ENCODE measurements around the gene HMG20A. TPM values are rescaled to one million over a fixed set of nuclear protein-coding genes. Genes with fewer than 3 reads are reported as not detected.

The HMG20A gene
- total and polyA plus RNA-seq, 2 of the 13 experiments (the other 11 are each of a cell fraction or from before 2014, with no cell fraction given): 28.0 to 35.2 TPM

DNA sequence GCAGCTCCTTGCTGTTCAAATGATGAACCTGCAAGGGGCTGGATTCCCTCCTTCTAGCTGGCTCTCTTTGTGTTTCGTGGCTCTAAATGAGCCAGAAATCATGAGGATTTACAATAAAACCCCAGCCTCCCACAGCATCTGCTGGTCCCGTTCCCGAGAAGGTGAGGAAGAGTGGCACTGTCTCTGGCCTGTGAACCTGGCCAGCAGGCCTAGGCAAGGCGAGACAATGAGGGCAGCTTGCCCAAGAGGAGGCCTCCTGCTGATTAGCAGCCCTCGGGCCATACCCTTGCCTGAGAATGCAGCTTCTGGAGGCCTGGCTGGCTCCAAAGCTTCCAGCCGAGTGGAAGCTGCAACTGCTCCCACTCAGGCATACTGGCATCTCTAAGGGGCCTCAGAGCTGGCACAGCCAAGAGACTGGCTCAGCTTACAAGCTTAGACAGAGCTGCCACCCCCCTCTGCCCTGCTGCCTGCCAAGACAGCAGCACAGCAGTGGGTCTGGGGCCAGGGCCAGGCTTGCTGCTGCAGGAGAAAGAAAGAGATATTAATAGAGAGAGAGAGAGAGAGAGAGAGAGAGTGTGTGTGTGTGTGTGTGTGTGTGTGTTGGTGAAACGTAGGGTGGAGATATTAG, 76.5 kb downstream of the HMG20A start:
- 7% methylated on average over 5 of the region's 7 CpGs for WGBS (ENCODE audit: low lambda C conversion rate)
- no TSS peak for BruUV-seq (replicated peaks)
- no peak for DNase-seq (ENCODE audit: low spot score)
- CTCF ChIA-PET (ENCODE audit: low intra/inter-chr PET ratio, low total read pairs): interaction anchor here (1.2 to 3.3 kb wide), 5 partner anchors 46 to 473 kb away, joined by 4 to 19 read pairs (median 8); no protein-coding TSS in a partner anchor
- in situ Hi-C loops (cut with HindIII; ENCODE audit: extremely low pct_ligation_motif_present, low pct_unique_long_range_greater_than_20kb): loop anchor here (5.0 kb wide), 1 partner anchor 380 kb away; no protein-coding TSS in a partner anchor
- Histone ChIP-seq H3K27me3 (ENCODE audit: control insufficient read depth in 1 of 2, insufficient read depth in 2 of 2, low read length in 2 of 2) (no peaks in the 10 kb centered on the region), H3K36me3 (replicated peaks in 1 of 2; ENCODE audit: control insufficient read depth in 1 of 2, insufficient read depth in 2 of 2, low read length in 2 of 2) (no peaks in the 10 kb centered on the region), H3K9ac (ENCODE audit: insufficient read depth, low read depth, low read length) (peak overlapping the region; percentile 50), H2AFZ (ENCODE audit: low read length) (peak overlapping the region; percentile 71), H3K79me2 (ENCODE audit: insufficient read depth, low read length) (no peaks in the 10 kb centered on the region), H4K20me1 (ENCODE audit: insufficient read depth, low read length) (no peaks in the 10 kb centered on the region), H3K4me1 (ENCODE audit: insufficient read depth, low read length) (peaks cover 28% of the 10 kb centered on the region), H3K9me3 (ENCODE audit: low read length) (no peaks in the 10 kb centered on the region), H3K4me3 (replicated peaks in 1 of 3; ENCODE audit: insufficient read depth in 1 of 3, low read depth in 2 of 3, low read length in 3 of 3) (peak overlapping the region; percentile 24 to 61 (median 47); a peak in 4 of 6 replicates), H3K4me2 (ENCODE audit: low read depth, low read length) (peak overlapping the region; percentile 98), H3K27ac (ENCODE audit: extremely low read length, insufficient read depth, low read length) (no peak overlapping the region)
- intact Hi-C loops (cut with micrococcal nuclease; ENCODE audit: unreplicated experiment): loop anchor here (2.0 kb wide), 2 partner anchors 46 to 378 kb away; no protein-coding TSS in a partner anchor
- no peak for FAIRE-seq
- ATAC-seq: peak; percentile 68
- POLR2A ChIA-PET: interaction anchor here (0.5 to 1.1 kb wide), 2 partner anchors 10 to 185 kb away, joined by 3 to 9 read pairs; no protein-coding TSS in a partner anchor
- no peak for TF ChIP-seq HDAC6 (IDR thresholded peaks at IDR 0.05; ENCODE audit: low read depth, low read length)
- 0 out of 2 replicates have a peak, but pooled peaks have one; percentile 17 for TF ChIP-seq ZNF891 (CRISPR knock-in tag; IDR thresholded peaks at IDR 0.05)
- 0 out of 2 replicates have a peak, but pooled peaks have one; percentile 27 for TF ChIP-seq ZMAT3 (CRISPR knock-in tag; conservative IDR thresholded peaks at IDR 0.05)
- TF ChIP-seq ZNF230 (CRISPR knock-in tag; IDR thresholded peaks at IDR 0.05): 0 out of 2 replicates have a peak, but pooled peaks have one; percentile 25
- TF ChIP-seq ZFP91 (CRISPR knock-in tag; IDR thresholded peaks at IDR 0.05; ENCODE audit: borderline replicate concordance): 0 out of 2 replicates have a peak, but pooled peaks have one; percentile 7
- TF ChIP-seq, protein P1, sequence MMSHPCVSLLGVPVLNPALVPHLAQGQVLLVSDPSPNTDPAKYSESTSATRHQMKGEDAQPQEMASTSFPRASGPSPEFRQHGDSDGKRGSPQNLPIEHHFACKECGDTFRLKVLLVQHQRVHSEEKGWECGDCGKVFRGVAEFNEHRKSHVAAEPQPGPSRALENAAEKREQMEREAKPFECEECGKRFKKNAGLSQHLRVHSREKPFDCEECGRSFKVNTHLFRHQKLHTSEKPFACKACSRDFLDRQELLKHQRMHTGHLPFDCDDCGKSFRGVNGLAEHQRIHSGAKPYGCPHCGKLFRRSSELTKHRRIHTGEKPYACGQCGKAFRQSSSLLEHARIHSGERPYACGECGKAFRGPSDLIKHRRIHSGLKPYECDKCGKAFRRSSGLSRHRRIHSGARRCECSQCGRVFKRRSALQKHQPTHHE (CRISPR knock-in tag; IDR thresholded peaks at IDR 0.05; ENCODE audit: borderline replicate concordance): no peak
- TF ChIP-seq, protein P2, sequence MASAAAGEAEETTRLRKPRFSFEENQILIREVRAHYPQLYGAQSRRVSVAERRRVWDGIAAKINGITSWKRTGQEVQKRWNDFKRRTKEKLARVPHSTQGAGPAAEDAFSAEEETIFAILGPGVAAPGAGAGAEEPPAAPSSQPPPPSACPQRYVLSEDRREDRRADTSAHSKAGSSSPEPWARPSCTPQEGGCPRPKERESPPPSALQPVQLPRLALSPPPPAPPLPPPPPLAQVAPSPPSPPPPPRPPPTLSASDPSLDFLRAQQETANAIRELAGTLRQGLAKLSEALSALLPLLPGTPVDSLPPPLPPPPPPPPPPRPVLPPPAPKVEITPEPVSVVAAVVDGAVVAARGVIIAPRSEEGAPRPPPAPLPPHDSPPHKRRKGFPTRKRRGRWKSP (CRISPR knock-in tag; IDR thresholded peaks at IDR 0.05): no peak
- no peak for TF ChIP-seq ZNF17 (CRISPR knock-in tag; IDR thresholded peaks at IDR 0.05)
- TF ChIP-seq ZNF510 (CRISPR knock-in tag; IDR thresholded peaks at IDR 0.05; ENCODE audit: low read depth): 0 out of 2 replicates have a peak, but pooled peaks have one; percentile 33
- TF ChIP-seq, protein P3, sequence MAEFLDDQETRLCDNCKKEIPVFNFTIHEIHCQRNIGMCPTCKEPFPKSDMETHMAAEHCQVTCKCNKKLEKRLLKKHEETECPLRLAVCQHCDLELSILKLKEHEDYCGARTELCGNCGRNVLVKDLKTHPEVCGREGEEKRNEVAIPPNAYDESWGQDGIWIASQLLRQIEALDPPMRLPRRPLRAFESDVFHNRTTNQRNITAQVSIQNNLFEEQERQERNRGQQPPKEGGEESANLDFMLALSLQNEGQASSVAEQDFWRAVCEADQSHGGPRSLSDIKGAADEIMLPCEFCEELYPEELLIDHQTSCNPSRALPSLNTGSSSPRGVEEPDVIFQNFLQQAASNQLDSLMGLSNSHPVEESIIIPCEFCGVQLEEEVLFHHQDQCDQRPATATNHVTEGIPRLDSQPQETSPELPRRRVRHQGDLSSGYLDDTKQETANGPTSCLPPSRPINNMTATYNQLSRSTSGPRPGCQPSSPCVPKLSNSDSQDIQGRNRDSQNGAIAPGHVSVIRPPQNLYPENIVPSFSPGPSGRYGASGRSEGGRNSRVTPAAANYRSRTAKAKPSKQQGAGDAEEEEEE (CRISPR knock-in tag; IDR thresholded peaks at IDR 0.05; ENCODE audit: borderline replicate concordance): 0 out of 2 replicates have a peak, but pooled peaks have one; percentile 11
- no peak for TF ChIP-seq MAFK (conservative IDR thresholded peaks at IDR 0.05 in 1 of 2, IDR thresholded peaks at IDR 0.05 in 1 of 2; ENCODE audit: low read length in 2 of 2)
- 0 out of 2 replicates have a peak, but pooled peaks have one; percentile 41 for TF ChIP-seq MEIS1 (CRISPR knock-in tag; IDR thresholded peaks at IDR 0.05; ENCODE audit: borderline replicate concordance)
- TF ChIP-seq, protein P4, sequence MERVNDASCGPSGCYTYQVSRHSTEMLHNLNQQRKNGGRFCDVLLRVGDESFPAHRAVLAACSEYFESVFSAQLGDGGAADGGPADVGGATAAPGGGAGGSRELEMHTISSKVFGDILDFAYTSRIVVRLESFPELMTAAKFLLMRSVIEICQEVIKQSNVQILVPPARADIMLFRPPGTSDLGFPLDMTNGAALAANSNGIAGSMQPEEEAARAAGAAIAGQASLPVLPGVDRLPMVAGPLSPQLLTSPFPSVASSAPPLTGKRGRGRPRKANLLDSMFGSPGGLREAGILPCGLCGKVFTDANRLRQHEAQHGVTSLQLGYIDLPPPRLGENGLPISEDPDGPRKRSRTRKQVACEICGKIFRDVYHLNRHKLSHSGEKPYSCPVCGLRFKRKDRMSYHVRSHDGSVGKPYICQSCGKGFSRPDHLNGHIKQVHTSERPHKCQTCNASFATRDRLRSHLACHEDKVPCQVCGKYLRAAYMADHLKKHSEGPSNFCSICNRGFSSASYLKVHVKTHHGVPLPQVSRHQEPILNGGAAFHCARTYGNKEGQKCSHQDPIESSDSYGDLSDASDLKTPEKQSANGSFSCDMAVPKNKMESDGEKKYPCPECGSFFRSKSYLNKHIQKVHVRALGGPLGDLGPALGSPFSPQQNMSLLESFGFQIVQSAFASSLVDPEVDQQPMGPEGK (CRISPR knock-in tag; IDR thresholded peaks at IDR 0.05): 0 out of 2 replicates have a peak, but pooled peaks have one; percentile 3
- 0 out of 2 replicates have a peak, but pooled peaks have one; percentile 20 for TF ChIP-seq PHF21A (CRISPR knock-in tag; IDR thresholded peaks at IDR 0.05)

Measured in HepG2 (cell line).